Measurements from ENCODE around the gene AP1B1.
A peak's percentile ranks its signal among the peaks of the same experiment; 100 is the strongest.

Gene AP1B1

GRCh38 chr22:29311464-29312217 lies 76.7 kb downstream of the AP1B1 start:
- peak; percentile 49 for DNase-seq

DNA sequence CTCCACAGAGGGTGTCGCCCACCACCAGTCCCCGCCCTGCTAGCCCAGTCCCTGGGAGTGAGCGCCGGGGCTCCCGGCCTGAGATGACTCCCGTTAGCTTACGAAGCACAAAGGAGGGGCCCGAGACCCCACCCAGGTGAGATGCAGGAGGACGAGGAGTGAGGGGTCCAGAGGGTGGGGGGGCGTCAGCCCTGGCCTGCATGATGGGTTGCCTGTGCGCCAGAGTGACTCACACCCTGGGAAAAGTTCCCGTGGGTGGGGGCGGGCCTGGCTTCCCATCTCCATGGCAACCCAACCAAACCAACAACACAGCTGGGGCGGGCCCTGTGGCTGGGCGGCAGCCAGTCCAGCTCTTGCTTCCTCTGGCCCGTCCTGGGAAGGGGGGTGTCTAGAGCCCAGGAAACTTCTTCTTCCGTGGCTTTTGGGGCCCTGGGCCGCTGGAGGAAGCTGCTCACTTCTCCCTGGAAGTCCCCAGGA lies 77.5 kb downstream of the AP1B1 start:
- DNase-seq = peak; percentile 98

DNA sequence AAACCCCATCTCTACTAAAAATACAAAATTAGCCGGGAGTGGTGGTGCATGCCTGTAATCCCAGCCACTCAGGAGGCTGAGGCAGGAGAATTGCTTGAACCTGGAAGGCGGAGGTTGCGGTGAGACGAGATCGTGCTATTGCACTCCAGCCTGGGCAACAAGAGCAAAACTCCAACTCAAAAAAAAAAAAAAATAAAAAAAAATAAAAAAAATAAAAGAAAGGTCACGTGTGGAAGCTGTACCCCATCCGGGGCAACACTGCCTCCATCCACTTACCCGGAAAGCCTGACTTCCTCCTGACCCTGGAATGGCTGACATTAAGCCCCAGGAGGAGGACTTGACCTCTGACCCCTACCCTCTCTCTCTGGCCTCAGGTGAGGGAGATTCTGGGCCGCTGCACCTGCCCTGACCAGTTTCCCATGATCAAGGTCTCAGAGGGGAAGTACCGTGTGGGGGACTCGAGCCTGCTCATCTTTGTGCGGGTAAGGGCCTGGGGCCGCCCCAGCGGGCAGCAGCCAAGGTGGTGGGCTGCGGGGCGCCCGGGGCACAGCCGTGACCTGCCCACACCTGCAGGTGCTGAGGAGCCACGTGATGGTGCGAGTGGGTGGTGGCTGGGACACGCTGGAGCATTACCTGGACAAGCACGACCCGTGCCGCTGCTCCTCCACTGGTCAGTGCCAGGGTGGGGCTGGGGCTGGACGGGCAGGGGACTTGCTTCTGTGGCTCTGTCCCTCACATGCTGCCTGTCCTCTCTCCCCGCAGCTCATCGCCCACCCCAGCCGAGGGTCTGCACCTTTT lies 78.1 kb downstream of the AP1B1 start:
- DNase-seq = no peak

DNA sequence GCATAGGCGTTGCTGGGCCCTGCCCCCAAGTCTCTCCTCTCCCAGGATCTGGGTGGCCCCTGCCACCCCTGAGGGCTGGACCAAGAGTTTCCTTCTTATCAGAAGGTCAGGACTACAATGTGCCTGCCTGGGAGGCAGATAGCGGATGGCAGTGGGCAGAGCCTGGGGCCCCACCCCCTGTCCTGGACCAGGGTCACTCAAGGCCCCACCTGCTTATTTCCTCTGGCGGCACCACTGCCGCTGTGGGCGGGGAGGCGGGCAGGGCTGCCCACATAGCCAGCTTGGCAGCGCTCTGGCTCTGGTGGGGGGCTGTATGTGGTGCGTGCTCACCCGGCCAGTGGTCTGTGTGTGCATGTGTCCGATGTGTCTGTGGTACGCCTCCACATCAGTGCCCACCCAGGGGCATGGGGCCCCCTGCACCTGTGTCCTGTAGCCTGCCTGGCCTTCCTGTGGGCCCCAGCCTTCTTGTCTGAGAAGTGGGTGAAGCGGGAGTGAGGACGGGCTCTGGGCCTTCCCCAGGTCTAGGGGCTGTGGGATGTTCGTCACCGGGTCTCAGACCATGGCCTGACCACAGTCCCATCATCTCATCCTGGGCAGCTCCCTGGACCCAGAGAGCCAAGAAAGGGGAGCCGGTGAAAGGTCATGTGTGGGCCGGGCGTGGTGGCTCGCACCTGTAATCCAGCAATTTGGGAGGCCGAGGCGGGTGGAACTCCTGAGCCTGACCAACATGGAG lies 78.9 kb downstream of the AP1B1 start:
- DNase-seq = peak; percentile 51

GRCh38 chr22:29308791-29309262 lies 79.5 kb downstream of the AP1B1 start:
- DNase-seq = peak; percentile 53

- DNase-seq = peak; percentile 38
Observed at GRCh38 chr22:29308148-29308790, 80.1 kb downstream of the AP1B1 start.

- peak; percentile 46 for DNase-seq
Observed at GRCh38 chr22:29307596-29308147, 80.7 kb downstream of the AP1B1 start.

- peak; percentile 92 for DNase-seq
Observed at GRCh38 chr22:29306835-29307595, 81.4 kb downstream of the AP1B1 start.

DNA sequence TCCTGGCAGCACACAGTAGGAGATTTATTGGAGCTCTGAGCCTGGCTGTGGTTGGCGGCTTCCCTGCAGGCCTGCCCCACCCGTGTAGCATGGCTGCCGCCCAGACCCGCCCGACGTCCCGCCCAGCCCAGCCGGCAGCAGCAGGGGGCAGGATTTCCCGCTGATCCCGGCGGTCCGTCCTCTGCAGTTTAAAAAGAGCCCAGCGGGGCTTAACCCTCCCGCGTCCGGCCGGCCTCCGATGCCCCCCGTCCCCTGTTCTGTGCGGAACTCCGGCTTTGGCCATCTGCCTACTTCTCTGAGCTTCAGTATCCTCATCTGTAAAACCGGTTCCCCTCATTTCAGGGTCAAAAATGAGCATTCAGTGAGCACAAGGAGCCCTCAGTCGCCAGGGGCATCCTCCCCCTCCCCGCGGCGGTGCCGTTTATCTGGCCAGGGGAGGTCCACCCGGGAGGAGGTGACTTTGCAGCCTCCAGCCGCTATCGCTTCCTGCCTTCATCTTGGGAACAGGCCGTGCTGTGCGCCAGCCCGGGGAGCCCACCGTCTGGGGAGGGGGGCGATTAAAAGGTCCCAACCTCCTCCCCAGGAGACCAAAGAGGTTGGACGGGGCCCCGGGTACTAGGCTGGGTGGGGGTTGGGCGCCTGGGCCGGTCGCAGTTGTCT lies 82.1 kb downstream of the AP1B1 start, which contains the start of gene GAS2L1:
GAS2L1 (plus strand) TSS at position 476 of the 660 bp plus-strand sequence. CDS start 1,456 bp downstream, outside the sequence.
- DNase-seq = peak; percentile 95

DNA sequence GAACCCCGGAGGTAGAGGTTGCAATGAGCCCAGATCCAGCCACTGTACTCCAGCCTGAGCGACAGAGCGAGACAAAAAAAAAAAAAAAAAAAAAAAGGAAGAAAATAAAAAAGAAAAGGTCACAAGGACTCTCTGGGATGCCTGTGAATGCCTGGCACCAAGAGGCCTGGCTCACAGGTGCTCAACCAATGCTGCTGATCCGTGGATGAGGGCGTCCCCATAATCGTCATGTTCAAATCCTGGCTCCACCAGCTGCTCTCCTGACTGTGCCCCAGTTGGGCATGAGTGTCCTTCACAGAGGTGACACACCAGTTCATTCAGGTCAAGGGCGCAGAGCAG lies 82.6 kb downstream of the AP1B1 start:
- DNase-seq = no peak

DNA sequence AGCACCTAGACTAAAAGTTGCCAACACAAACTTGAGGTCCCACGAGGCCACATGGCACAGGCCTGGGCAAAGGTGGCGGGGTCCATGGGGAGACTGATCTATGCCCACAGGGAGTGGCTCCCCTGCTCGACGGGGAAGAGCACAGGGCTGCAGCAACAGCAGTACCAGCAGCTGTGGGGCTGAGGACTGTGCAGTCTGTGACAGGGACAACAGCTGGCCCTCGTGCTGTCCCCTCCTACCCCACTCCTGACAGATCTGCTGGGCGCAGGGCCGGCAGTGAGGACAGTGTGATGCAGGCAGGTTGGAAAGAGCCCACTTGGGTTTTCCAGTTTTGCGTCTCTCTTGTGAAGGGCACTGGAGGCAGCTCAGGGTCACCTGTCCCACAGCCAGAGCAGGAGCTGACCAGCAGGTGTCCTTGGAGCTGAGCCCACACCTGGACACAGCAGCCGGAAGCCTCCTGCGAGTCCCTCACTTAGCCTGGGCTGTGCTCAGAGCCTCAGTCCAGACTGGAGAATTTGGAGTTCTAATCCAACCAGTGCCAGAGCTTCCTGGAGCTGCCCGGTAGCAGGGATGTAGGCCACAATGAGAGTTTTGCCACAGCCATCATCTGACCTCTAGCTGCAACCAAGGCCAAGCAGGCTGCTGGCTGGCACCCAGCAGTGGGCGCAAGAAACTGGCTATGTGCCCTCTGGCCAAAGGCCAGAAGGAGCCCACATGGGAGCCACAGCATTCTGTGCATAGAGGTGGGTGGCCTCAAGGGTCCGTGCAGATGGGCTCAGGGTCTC lies 85.5 kb downstream of the AP1B1 start:
- DNase-seq = peak; percentile 76

DNA sequence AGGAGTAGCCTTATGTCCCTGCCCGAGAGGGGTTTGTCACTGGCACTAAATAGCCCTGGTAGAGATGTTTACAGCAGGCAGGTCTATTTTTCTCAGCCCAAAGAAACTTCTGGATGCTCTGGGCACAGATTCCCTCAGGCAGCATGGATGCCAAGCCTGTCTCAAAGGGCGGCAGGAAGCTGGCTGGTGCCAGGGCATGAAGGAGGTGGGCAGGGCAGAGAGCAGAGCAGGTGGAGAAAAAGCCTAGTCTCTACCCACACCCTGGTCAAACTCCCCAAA lies 86.0 kb downstream of the AP1B1 start:
- no peak for DNase-seq

DNA sequence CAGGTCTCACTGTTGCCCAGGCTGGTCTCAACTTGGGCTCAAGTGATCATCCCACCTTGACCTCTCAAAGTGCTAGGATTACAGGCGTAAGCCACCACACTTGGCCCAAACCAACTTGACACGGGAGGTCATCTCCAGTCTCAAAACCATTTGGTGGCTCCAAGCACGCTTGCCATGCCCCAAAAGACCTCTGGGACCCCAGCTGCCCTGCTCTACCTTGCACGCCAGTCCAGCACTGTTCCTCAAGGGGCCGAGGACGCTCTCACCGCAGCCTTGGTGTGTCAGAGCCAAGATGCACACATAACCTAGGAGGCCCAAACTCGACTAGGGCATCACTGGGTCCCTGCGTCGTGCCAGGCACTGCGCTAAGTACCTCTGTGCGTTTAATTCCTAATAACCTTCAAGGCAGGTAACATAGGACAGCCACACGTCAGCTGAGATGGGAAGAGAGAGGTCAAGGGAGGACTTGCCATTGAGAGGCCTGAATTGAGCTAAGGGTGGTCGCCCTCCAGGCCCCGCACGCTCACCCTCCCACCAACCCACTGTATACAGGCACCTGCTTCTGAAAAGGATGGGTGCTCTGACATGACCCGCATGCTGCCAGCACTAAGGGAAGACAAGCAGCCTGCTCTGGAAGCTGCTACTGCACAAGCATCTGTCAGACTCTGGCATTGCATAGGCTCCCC lies 86.5 kb downstream of the AP1B1 start:
- peak; percentile 54 for DNase-seq

DNA sequence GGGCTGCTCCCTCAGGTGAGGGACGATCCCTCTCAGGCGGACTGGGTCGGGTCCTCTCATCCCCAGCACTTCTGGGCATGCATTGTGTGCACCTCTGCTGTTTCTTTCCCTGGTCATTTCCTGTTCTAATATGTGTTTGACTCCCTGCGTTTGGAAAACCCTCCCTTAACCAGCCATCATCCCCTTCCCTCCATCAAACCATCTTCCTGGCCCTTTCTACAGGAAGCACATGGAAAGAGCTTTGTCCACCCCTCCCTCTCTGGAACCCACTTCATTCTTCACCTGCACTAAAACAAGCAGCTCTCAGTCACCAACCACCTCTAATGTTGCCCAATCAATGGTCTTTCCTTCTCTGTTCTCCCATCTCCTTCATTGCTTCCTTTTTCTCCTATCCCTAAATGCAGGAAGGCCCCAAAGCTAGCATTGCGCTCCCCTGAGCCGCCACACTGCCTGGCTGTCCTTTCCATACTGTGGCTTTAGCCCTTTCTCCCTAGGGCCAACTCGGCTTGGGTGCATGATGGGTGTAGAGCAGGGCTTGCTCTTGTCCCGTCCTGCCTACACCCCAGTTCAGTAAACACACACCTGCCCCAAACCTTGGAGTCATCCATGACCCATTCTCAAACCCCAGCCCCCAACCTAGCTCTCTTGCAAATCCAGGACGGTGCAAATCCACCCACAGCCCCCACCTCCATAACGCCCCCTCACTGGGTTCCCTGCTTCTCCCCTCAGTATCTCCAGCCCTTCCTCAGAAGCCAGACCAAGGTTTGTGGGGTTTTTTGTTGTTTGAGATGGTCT lies 87.4 kb downstream of the AP1B1 start:
- peak; percentile 53 for DNase-seq

GRCh38 chr22:29300467-29300806 lies 87.9 kb downstream of the AP1B1 start:
- no peak for DNase-seq

DNA sequence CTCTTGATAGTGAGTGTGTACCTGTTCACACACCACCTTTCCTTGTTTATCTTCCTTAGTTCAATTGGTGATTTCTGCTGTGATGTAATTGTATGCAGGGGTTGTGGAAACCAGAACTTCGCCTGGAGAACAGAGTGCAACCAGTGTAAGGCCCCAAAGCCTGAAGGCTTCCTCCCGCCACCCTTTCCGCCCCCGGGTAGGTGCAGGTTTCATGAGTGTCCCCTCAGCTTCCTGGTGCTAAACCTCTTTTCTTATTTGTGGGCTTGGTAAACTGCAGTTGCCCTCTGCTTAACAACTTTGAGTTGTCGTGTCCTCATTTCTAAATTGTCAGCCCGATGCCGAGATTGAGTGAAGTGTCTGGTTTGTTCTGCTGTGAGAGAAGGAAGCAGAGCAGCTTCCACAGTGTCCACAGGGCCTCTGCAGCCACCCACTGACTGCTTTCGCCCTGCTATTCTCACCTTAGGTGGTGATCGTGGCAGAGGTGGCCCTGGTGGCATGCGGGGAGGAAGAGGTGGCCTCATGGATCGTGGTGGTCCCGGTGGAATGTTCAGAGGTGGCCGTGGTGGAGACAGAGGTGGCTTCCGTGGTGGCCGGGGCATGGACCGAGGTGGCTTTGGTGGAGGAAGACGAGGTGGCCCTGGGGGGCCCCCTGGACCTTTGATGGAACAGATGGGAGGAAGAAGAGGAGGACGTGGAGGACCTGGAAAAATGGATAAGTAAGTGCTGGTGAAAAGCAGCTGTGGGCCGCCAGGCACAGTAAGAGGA lies 89.1 kb downstream of the AP1B1 start:
- DNase-seq = peak; percentile 42

DNA sequence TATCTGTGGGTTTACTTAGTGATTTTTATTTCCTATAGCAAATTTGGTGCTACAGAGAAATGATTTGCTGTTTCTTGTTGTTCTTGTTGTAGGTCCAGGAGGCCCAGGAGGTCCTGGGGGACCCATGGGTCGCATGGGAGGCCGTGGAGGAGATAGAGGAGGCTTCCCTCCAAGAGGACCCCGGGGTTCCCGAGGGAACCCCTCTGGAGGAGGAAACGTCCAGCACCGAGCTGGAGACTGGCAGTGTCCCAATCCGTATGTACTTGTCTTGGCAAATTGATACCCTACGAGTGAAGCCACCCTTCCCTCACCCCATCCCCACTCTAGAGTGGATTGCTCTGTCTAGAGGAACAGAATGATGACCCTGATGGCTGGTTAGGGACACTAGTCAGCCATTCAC lies 89.7 kb downstream of the AP1B1 start:
- peak; percentile 40 for DNase-seq

GRCh38 chr22:29292379-29292778 lies 96.0 kb downstream of the AP1B1 start:
- no peak for DNase-seq

Data from islet precursor cell (in vitro differentiated cells).